ENCODE data around the gene NECTIN3.

The NECTIN3 gene

GRCh38 chr3:111210003-111210711 is 138.5 kb downstream of the NECTIN3 start:
- no peak overlapping the region for H3K4me3 ChIP-seq (ENCODE audit: low read depth, low read length)
- in situ Hi-C loops (cut with HindIII; ENCODE audit: low sequenced_read_pairs): no loop called here
- TF ChIP-seq CTCF (IDR thresholded peaks at IDR 0.05; ENCODE audit: low read depth, low read length): no peak
- DNase-seq (ENCODE audit: low read depth, low spot score): no peak

- TF ChIP-seq CTCF (IDR thresholded peaks at IDR 0.05; ENCODE audit: low read depth, low read length): no peak
- H3K4me3 ChIP-seq (ENCODE audit: low read depth, low read length): no peak overlapping the region
- peak; percentile 82 for DNase-seq (ENCODE audit: low read depth, low spot score)
- in situ Hi-C loops (cut with HindIII; ENCODE audit: low sequenced_read_pairs): no loop called here
Observed at GRCh38 chr3:111210866-111211564, 139.4 kb downstream of the NECTIN3 start.

GRCh38 chr3:111212511-111212910 is 140.9 kb downstream of the NECTIN3 start:
- H3K4me3 ChIP-seq (ENCODE audit: low read depth, low read length): no peak overlapping the region
- no peak for DNase-seq (ENCODE audit: low read depth, low spot score)
- in situ Hi-C loops (cut with HindIII; ENCODE audit: low sequenced_read_pairs): no loop called here
- TF ChIP-seq CTCF (IDR thresholded peaks at IDR 0.05; ENCODE audit: low read depth, low read length): no peak

- DNase-seq (ENCODE audit: low read depth, low spot score): no peak
- no peak for TF ChIP-seq CTCF (IDR thresholded peaks at IDR 0.05; ENCODE audit: low read depth, low read length)
- in situ Hi-C loops (cut with HindIII; ENCODE audit: low sequenced_read_pairs): no loop called here
- no peak overlapping the region for H3K4me3 ChIP-seq (ENCODE audit: low read depth, low read length)
Observed at GRCh38 chr3:111215481-111215880, 143.9 kb downstream of the NECTIN3 start.

- no peak for TF ChIP-seq CTCF (IDR thresholded peaks at IDR 0.05; ENCODE audit: low read depth, low read length)
- in situ Hi-C loops (cut with HindIII; ENCODE audit: low sequenced_read_pairs): no loop called here
- DNase-seq (ENCODE audit: low read depth, low spot score): no peak
- no peak overlapping the region for H3K4me3 ChIP-seq (ENCODE audit: low read depth, low read length)
Observed at GRCh38 chr3:111218615-111219014, 147.0 kb downstream of the NECTIN3 start.

GRCh38 chr3:111227216-111227615 is 155.6 kb downstream of the NECTIN3 start:
- no peak overlapping the region for H3K4me3 ChIP-seq (ENCODE audit: low read depth, low read length)
- in situ Hi-C loops (cut with HindIII; ENCODE audit: low sequenced_read_pairs): no loop called here
- TF ChIP-seq CTCF (IDR thresholded peaks at IDR 0.05; ENCODE audit: low read depth, low read length): no peak
- peak; percentile 89 for DNase-seq (ENCODE audit: low read depth, low spot score)

Measured in astrocyte of the spinal cord (primary cell).